ENCODE results near the gene KRCC1. TPM values are rescaled to one million over a fixed set of nuclear protein-coding genes. Genes with fewer than 3 reads are reported as not detected.

KRCC1 gene
- total RNA-seq, 1 donor from 2014 or later = 15.5 TPM

DNA sequence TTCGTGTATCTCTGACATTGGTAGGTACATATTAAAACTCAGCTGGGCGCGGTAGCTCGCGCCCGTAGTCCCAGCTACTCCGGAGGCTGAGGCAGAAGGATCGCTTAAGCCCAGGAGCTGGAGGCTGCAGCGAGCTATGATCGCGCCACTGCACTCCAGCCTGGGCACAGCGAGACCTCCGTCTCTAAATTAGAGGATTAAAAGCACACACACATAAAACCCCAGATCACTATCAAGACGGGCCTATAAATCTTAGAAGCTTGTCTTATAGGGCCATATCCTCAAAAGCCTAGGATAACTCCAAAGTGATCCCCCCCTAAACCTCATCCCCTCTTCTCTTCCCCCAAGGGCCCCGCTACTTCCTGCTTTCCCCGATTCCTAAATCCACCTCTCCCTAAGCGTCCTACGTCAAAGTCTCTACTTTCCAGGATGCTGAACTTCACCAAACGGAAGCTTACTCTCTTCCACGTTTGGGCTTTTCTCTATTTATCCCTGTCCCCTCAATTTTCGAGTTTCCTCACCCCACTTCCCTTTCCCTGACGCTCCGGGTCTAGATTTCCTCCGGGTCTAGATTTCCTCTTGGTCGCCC, 707 bp downstream of the KRCC1 start:
- H3K9me3 Mint-ChIP-seq = no peaks in the 10 kb centered on the region
- TF ChIP-seq, protein P1, sequence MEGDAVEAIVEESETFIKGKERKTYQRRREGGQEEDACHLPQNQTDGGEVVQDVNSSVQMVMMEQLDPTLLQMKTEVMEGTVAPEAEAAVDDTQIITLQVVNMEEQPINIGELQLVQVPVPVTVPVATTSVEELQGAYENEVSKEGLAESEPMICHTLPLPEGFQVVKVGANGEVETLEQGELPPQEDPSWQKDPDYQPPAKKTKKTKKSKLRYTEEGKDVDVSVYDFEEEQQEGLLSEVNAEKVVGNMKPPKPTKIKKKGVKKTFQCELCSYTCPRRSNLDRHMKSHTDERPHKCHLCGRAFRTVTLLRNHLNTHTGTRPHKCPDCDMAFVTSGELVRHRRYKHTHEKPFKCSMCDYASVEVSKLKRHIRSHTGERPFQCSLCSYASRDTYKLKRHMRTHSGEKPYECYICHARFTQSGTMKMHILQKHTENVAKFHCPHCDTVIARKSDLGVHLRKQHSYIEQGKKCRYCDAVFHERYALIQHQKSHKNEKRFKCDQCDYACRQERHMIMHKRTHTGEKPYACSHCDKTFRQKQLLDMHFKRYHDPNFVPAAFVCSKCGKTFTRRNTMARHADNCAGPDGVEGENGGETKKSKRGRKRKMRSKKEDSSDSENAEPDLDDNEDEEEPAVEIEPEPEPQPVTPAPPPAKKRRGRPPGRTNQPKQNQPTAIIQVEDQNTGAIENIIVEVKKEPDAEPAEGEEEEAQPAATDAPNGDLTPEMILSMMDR (conservative IDR thresholded peaks at IDR 0.05) = no peak
- H3K27me3 Mint-ChIP-seq (ENCODE audit: low read depth) = no peaks in the 10 kb centered on the region
- H3K4me1 Mint-ChIP-seq = peaks cover 34% of the 10 kb centered on the region
- peak overlapping the region; percentile 98 for H3K27ac Mint-ChIP-seq (ENCODE audit: unreplicated experiment)
- peaks cover 3% of the 10 kb centered on the region for H3K36me3 Mint-ChIP-seq (ENCODE audit: low read depth)
- H3K4me3 Mint-ChIP-seq = peak overlapping the region; percentile 97
- no peak for DNase-seq (ENCODE audit: low read depth, low spot score)

GRCh38 chr2:88053934-88054781, 1.4 kb downstream of the KRCC1 start:
- H3K4me1 Mint-ChIP-seq = peaks cover 41% of the 10 kb centered on the region
- peaks cover 3% of the 10 kb centered on the region for H3K36me3 Mint-ChIP-seq (ENCODE audit: low read depth)
- TF ChIP-seq, protein P1 (conservative IDR thresholded peaks at IDR 0.05) = no peak
- peak overlapping the region; percentile 98 for H3K27ac Mint-ChIP-seq (ENCODE audit: unreplicated experiment)
- H3K27me3 Mint-ChIP-seq (ENCODE audit: low read depth) = no peaks in the 10 kb centered on the region
- no peaks in the 10 kb centered on the region for H3K9me3 Mint-ChIP-seq
- no peak for DNase-seq (ENCODE audit: low read depth, low spot score)
- H3K4me3 Mint-ChIP-seq = peak overlapping the region; percentile 97

DNA sequence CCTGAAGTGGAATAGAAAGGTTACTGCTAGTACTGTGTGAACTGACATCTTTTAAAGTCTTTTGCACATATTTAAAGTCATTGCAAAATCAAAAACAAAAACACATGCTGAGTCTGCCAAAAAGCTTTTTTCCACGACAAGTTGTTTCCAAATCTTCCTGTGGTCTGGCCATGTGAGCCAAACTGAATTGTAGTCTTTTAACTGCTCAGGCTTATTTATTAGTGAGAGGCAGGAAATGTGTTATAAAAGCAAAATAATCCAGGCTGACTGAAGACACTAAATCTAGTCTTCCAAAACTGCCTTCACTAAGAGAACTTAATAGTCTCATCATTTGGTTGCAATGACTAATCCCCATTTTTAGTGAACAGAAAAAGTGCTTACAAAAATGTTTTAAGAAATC, 2.3 kb downstream of the KRCC1 start:
- Mint-ChIP-seq H3K9me3 (no peaks in the 10 kb centered on the region), H3K27ac (ENCODE audit: unreplicated experiment) (no peak overlapping the region), H3K27me3 (ENCODE audit: low read depth) (no peaks in the 10 kb centered on the region), H3K4me3 (peak overlapping the region; percentile 11), H3K4me1 (peaks cover 50% of the 10 kb centered on the region), H3K36me3 (ENCODE audit: low read depth) (peaks cover 3% of the 10 kb centered on the region)
- TF ChIP-seq, protein P1 (conservative IDR thresholded peaks at IDR 0.05) = no peak
- DNase-seq (ENCODE audit: low read depth, low spot score) = no peak

- TF ChIP-seq, protein P1 (conservative IDR thresholded peaks at IDR 0.05) = no peak
- Mint-ChIP-seq H3K27ac (ENCODE audit: unreplicated experiment) (no peak overlapping the region), H3K4me1 (peaks cover 50% of the 10 kb centered on the region), H3K36me3 (ENCODE audit: low read depth) (peaks cover 3% of the 10 kb centered on the region), H3K4me3 (peak overlapping the region; percentile 31), H3K27me3 (ENCODE audit: low read depth) (no peaks in the 10 kb centered on the region), H3K9me3 (no peaks in the 10 kb centered on the region)
- no peak for DNase-seq (ENCODE audit: low read depth, low spot score)
Measured at GRCh38 chr2:88051792-88052191, 3.8 kb downstream of the KRCC1 start.

DNA sequence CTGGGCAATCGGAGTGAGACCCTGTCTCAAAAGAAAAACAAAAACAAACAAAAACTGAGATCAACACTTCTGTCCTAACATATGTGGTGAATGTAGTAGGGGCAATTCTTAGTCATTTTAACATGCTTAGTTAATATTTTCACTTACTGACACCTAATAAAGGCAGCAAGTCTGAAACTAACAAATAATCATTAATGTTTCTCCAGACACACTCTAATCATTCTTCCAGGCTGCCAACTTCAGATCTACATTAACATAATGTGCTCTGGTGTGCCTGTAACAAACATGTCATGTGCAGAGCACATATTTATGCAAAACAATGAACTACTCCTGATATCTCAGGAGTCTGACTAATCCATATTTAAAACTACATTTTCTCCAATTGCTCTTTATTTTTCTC, 6.0 kb downstream of the KRCC1 start:
- H3K9me3 Mint-ChIP-seq = no peaks in the 10 kb centered on the region
- H3K36me3 Mint-ChIP-seq (ENCODE audit: low read depth) = peaks cover 2% of the 10 kb centered on the region
- no peaks in the 10 kb centered on the region for H3K27me3 Mint-ChIP-seq (ENCODE audit: low read depth)
- no peak for DNase-seq (ENCODE audit: low read depth, low spot score)
- TF ChIP-seq, protein P1 (conservative IDR thresholded peaks at IDR 0.05) = no peak
- H3K4me1 Mint-ChIP-seq = peaks cover 44% of the 10 kb centered on the region
- no peak overlapping the region for H3K4me3 Mint-ChIP-seq
- H3K27ac Mint-ChIP-seq (ENCODE audit: unreplicated experiment) = no peak overlapping the region
